ENCODE results near the gene BTRC.

GRCh38 chr10:101566333-101567164 is 212.6 kb downstream of the BTRC start:
- TF ChIP-seq CTCF (IDR thresholded peaks at IDR 0.05) (no peak), MLX (CRISPR knock-in tag; IDR thresholded peaks at IDR 0.05) (no peak), CREB1 (CRISPR knock-in tag; IDR thresholded peaks at IDR 0.05) (no peak), SP1 (CRISPR knock-in tag; conservative IDR thresholded peaks at IDR 0.05) (no peak)
